ENCODE measurements around the gene EXOC2. TPM values are rescaled to one million over a fixed set of nuclear protein-coding genes. Genes with fewer than 3 reads are reported as not detected.

EXOC2 gene
- total RNA-seq, 1 experiment from 2014 or later = 45.7 TPM

DNA sequence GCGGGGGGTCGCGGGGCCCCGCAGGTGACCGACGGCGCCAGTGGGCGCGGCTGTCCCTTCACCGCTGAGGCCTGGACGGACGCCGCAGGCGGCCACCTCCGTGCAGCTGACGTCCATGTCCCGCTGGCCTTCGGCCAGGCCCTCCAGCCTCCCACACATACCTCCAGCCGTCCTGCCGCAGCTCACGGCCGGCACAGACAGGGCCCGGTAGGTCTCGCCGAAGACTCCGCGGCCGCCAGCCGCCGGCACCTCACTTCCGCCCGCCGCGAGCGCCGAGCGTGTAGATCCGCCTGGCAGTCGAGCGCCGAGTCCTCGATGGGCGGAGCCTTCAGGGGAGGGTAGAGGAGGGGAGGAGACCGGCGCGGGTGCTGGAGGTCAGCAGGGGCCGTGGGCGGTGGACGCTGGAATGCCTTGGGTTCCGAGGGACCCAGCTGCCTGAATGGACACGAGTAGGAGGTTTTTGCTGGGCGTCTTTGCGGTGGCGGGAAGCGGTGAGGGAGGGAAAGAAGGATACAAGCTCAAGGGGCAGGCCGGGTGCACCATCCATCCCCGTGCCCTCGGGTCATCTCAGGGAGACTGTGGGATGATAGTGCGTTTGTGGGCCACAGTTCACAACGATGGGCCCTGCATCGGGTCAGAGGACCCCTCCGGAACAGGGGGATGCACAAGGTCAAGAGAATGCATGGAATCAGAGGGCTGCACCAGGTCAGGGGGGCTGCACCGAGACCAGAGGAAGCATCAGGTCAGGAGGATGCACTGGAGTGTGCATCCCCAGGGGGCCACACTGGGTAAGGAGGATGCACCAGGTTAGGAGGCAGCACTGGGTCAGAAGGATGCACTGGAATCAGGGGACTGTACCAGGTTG, at the start of gene EXOC2 (continued):
- TF ChIP-seq, protein P1, sequence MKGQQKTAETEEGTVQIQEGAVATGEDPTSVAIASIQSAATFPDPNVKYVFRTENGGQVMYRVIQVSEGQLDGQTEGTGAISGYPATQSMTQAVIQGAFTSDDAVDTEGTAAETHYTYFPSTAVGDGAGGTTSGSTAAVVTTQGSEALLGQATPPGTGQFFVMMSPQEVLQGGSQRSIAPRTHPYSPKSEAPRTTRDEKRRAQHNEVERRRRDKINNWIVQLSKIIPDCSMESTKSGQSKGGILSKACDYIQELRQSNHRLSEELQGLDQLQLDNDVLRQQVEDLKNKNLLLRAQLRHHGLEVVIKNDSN (CRISPR knock-in tag; IDR thresholded peaks at IDR 0.05) = peak; percentile 49; the same call in 1 of the 2 replicates
- peak; percentile 46; the same call in 1 of the 2 replicates for TF ChIP-seq ESRRA (CRISPR knock-in tag; IDR thresholded peaks at IDR 0.05; ENCODE audit: borderline replicate concordance)
- TF ChIP-seq, protein P2, sequence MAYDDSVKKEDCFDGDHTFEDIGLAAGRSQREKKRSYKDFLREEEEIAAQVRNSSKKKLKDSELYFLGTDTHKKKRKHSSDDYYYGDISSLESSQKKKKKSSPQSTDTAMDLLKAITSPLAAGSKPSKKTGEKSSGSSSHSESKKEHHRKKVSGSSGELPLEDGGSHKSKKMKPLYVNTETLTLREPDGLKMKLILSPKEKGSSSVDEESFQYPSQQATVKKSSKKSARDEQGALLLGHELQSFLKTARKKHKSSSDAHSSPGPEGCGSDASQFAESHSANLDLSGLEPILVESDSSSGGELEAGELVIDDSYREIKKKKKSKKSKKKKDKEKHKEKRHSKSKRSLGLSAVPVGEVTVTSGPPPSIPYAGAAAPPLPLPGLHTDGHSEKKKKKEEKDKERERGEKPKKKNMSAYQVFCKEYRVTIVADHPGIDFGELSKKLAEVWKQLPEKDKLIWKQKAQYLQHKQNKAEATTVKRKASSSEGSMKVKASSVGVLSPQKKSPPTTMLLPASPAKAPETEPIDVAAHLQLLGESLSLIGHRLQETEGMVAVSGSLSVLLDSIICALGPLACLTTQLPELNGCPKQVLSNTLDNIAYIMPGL (CRISPR knock-in tag; IDR thresholded peaks at IDR 0.05) = peak; percentile 96
- TF ChIP-seq ZNF232 (CRISPR knock-in tag; IDR thresholded peaks at IDR 0.05) = 0 out of 2 replicates have a peak, but pooled peaks have one; percentile 71
- TF ChIP-seq ZBTB21 (CRISPR knock-in tag; IDR thresholded peaks at IDR 0.05; ENCODE audit: borderline replicate concordance) = 0 out of 2 replicates have a peak, but pooled peaks have one; percentile 9
- peak; percentile 62 for TF ChIP-seq ZNF423 (CRISPR knock-in tag; IDR thresholded peaks at IDR 0.05)
- TF ChIP-seq ZNF121 (CRISPR knock-in tag; IDR thresholded peaks at IDR 0.05) = 0 out of 2 replicates have a peak, but pooled peaks have one; percentile 29
- no peak; the same call in 1 of the 2 replicates for TF ChIP-seq TP53 (CRISPR knock-in tag; IDR thresholded peaks at IDR 0.05)
- no peak for TF ChIP-seq CREB1 (CRISPR knock-in tag; IDR thresholded peaks at IDR 0.05)
- no peak for TF ChIP-seq RELA (CRISPR knock-in tag; IDR thresholded peaks at IDR 0.05; ENCODE audit: borderline replicate concordance)
- TF ChIP-seq GABPB1 (CRISPR knock-in tag; IDR thresholded peaks at IDR 0.05) = peak; percentile 94
- no peak for TF ChIP-seq FOXJ3 (CRISPR knock-in tag; IDR thresholded peaks at IDR 0.05; ENCODE audit: borderline replicate concordance)
- peak; percentile 56; the same call in 1 of the 2 replicates for TF ChIP-seq CREM (CRISPR knock-in tag; IDR thresholded peaks at IDR 0.05)

GRCh38 chr6:741410-742339, 48.7 kb upstream of the EXOC2 start:
- DNase-seq (ENCODE audit: low spot score) (no peak), ATAC-seq (no peak)
- CTCF ChIA-PET = interaction anchor here (0.6 to 1.6 kb wide), 3 partner anchors 20 to 174 kb away, joined by 3 to 5 read pairs (median 4); no protein-coding TSS in a partner anchor
- Mint-ChIP-seq H3K4me3 (no peak overlapping the region), H3K9me3 (peaks cover 4% of the 10 kb centered on the region; the same call in 1 of the 2 replicates), H3K27me3 (ENCODE audit: low read depth) (no peaks in the 10 kb centered on the region), H3K36me3 (no peaks in the 10 kb centered on the region), H3K4me1 (no peaks in the 10 kb centered on the region), H3K27ac (no peak overlapping the region)
- POLR2A ChIA-PET = no interaction called here
- TF ChIP-seq ZNF396 (CRISPR knock-in tag; IDR thresholded peaks at IDR 0.05; ENCODE audit: borderline replicate concordance) = no peak
- TF ChIP-seq RORB (CRISPR knock-in tag; IDR thresholded peaks at IDR 0.05) = no peak
- TF ChIP-seq FOXJ3 (CRISPR knock-in tag; IDR thresholded peaks at IDR 0.05; ENCODE audit: borderline replicate concordance) = no peak
- TF ChIP-seq ZNF671 (CRISPR knock-in tag; IDR thresholded peaks at IDR 0.05) = no peak
- no peak for TF ChIP-seq IRF1 (CRISPR knock-in tag; IDR thresholded peaks at IDR 0.05)
- TF ChIP-seq FOXP4 (CRISPR knock-in tag; IDR thresholded peaks at IDR 0.05) = no peak
- no peak for TF ChIP-seq TEAD4 (CRISPR knock-in tag; IDR thresholded peaks at IDR 0.05)
- TF ChIP-seq IRF2 (CRISPR knock-in tag; IDR thresholded peaks at IDR 0.05; ENCODE audit: borderline replicate concordance, low read depth) = no peak
- TF ChIP-seq, protein P3, sequence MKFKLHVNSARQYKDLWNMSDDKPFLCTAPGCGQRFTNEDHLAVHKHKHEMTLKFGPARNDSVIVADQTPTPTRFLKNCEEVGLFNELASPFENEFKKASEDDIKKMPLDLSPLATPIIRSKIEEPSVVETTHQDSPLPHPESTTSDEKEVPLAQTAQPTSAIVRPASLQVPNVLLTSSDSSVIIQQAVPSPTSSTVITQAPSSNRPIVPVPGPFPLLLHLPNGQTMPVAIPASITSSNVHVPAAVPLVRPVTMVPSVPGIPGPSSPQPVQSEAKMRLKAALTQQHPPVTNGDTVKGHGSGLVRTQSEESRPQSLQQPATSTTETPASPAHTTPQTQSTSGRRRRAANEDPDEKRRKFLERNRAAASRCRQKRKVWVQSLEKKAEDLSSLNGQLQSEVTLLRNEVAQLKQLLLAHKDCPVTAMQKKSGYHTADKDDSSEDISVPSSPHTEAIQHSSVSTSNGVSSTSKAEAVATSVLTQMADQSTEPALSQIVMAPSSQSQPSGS (CRISPR knock-in tag; IDR thresholded peaks at IDR 0.05; ENCODE audit: borderline replicate concordance, low read depth) = no peak

All from WTC11 (cell line).